ENCODE data around the gene TCF7. TPM values are rescaled to one million over a fixed set of nuclear protein-coding genes. Genes with fewer than 3 reads are reported as not detected.

TCF7 gene
- total RNA-seq, 1 donor = 3.3 TPM

- H3K4me3 ChIP-seq (ENCODE audit: insufficient read depth, low read length) = no peak overlapping the region
- H3K27me3 ChIP-seq (ENCODE audit: insufficient read depth, low read length) = no peaks in the 10 kb centered on the region
- no peak for DNase-seq (ENCODE audit: insufficient read length, low spot score, missing footprints)
- no peaks in the 10 kb centered on the region for H3K36me3 ChIP-seq (ENCODE audit: insufficient read depth, low read length)
- no peak overlapping the region for H3K27ac ChIP-seq (ENCODE audit: low read depth, low read length)
- no peak overlapping the region for H2AFZ ChIP-seq (ENCODE audit: low read length)
- H3K4me1 ChIP-seq (ENCODE audit: insufficient read depth, low read length) = peaks cover 13% of the 10 kb centered on the region
- H4K20me1 ChIP-seq (ENCODE audit: insufficient read depth, low read length) = no peaks in the 10 kb centered on the region
- H3K79me2 ChIP-seq (ENCODE audit: insufficient read depth, low read length) = no peaks in the 10 kb centered on the region
- H3K4me2 ChIP-seq (ENCODE audit: insufficient read depth, low read length) = no peak overlapping the region
- no peak for TF ChIP-seq CTCF (IDR thresholded peaks at IDR 0.05; ENCODE audit: extremely low read depth, low read depth, low read length)
- no peaks in the 10 kb centered on the region for H3K9me3 ChIP-seq (ENCODE audit: low read depth, low read length)
Measured at GRCh38 chr5:134099939-134100282, 14.6 kb upstream of the TCF7 start.

GRCh38 chr5:134100283-134101091 is 14.0 kb upstream of the TCF7 start:
- peak overlapping the region; percentile 13 for H3K4me3 ChIP-seq (ENCODE audit: insufficient read depth, low read length)
- DNase-seq (ENCODE audit: insufficient read length, low spot score, missing footprints) = peak; percentile 96
- H3K4me1 ChIP-seq (ENCODE audit: insufficient read depth, low read length) = peaks cover 13% of the 10 kb centered on the region
- no peaks in the 10 kb centered on the region for H3K36me3 ChIP-seq (ENCODE audit: insufficient read depth, low read length)
- H4K20me1 ChIP-seq (ENCODE audit: insufficient read depth, low read length) = no peaks in the 10 kb centered on the region
- no peaks in the 10 kb centered on the region for H3K27me3 ChIP-seq (ENCODE audit: insufficient read depth, low read length)
- no peaks in the 10 kb centered on the region for H3K79me2 ChIP-seq (ENCODE audit: insufficient read depth, low read length)
- H3K27ac ChIP-seq (ENCODE audit: low read depth, low read length) = peak overlapping the region; percentile 47
- peak overlapping the region; percentile 82 for H2AFZ ChIP-seq (ENCODE audit: low read length)
- no peaks in the 10 kb centered on the region for H3K9me3 ChIP-seq (ENCODE audit: low read depth, low read length)
- peak overlapping the region; percentile 59 for H3K4me2 ChIP-seq (ENCODE audit: insufficient read depth, low read length)
- no peak for TF ChIP-seq CTCF (IDR thresholded peaks at IDR 0.05; ENCODE audit: extremely low read depth, low read depth, low read length)

GRCh38 chr5:134101686-134102439 is 12.6 kb upstream of the TCF7 start:
- Histone ChIP-seq H3K36me3 (ENCODE audit: insufficient read depth, low read length) (no peaks in the 10 kb centered on the region), H4K20me1 (ENCODE audit: insufficient read depth, low read length) (no peaks in the 10 kb centered on the region), H3K4me3 (ENCODE audit: insufficient read depth, low read length) (no peak overlapping the region), H3K27me3 (ENCODE audit: insufficient read depth, low read length) (no peaks in the 10 kb centered on the region), H3K79me2 (ENCODE audit: insufficient read depth, low read length) (no peaks in the 10 kb centered on the region), H3K4me1 (ENCODE audit: insufficient read depth, low read length) (peaks cover 13% of the 10 kb centered on the region), H3K9me3 (ENCODE audit: low read depth, low read length) (no peaks in the 10 kb centered on the region), H3K27ac (ENCODE audit: low read depth, low read length) (no peak overlapping the region), H3K4me2 (ENCODE audit: insufficient read depth, low read length) (no peak overlapping the region), H2AFZ (ENCODE audit: low read length) (no peak overlapping the region)
- peak; percentile 73 for TF ChIP-seq CTCF (IDR thresholded peaks at IDR 0.05; ENCODE audit: extremely low read depth, low read depth, low read length)
- peak; percentile 92 for DNase-seq (ENCODE audit: insufficient read length, low spot score, missing footprints)

- Histone ChIP-seq H3K79me2 (ENCODE audit: insufficient read depth, low read length) (no peaks in the 10 kb centered on the region), H3K4me2 (ENCODE audit: insufficient read depth, low read length) (no peak overlapping the region), H3K27ac (ENCODE audit: low read depth, low read length) (no peak overlapping the region), H3K36me3 (ENCODE audit: insufficient read depth, low read length) (no peaks in the 10 kb centered on the region), H3K9me3 (ENCODE audit: low read depth, low read length) (no peaks in the 10 kb centered on the region), H3K4me3 (ENCODE audit: insufficient read depth, low read length) (no peak overlapping the region), H2AFZ (ENCODE audit: low read length) (no peak overlapping the region), H3K27me3 (ENCODE audit: insufficient read depth, low read length) (no peaks in the 10 kb centered on the region), H3K4me1 (ENCODE audit: insufficient read depth, low read length) (peaks cover 13% of the 10 kb centered on the region), H4K20me1 (ENCODE audit: insufficient read depth, low read length) (no peaks in the 10 kb centered on the region)
- no peak for TF ChIP-seq CTCF (IDR thresholded peaks at IDR 0.05; ENCODE audit: extremely low read depth, low read depth, low read length)
- peak; percentile 27 for DNase-seq (ENCODE audit: insufficient read length, low spot score, missing footprints)
Measured at GRCh38 chr5:134103397-134103796, 11.1 kb upstream of the TCF7 start.
